Gastrocnemius medialis (tissue), 4 donors: ENCODE data around the gene CLIC1. TPM values are rescaled to one million over a fixed set of nuclear protein-coding genes. Genes with fewer than 3 reads are reported as not detected.

Experiments
- ATAC-seq, 2 donors: fragments of 150-250 bp; one replicate each; pipeline ENCODE4 v1.9.1; 2016
- DNase-seq, 2 donors: peaks; one replicate each; pipeline ENCODE4 v3.0.0-alpha.2; 2019
- H3K27ac ChIP-seq, 4 donors: fragments of 200-600 bp; sonication (generic); 1 replicate in 1 of 4; 2 replicates in 3 of 4; pipeline ENCODE4 v1.5.1; 2016 to 2018; ENCODE audit warnings: mild to moderate bottlenecking in 2 of 4, moderate library complexity in 1 of 4
- H3K27me3 ChIP-seq, 3 donors: fragments of 200-600 bp; sonication (generic) in 2 of 3; 1 replicate in 1 of 3; 2 replicates in 2 of 3; pipeline versions ENCODE4 v1.5.1 to v1.6.0; 2016 to 2019; ENCODE audit warnings: mild to moderate bottlenecking in 1 of 3, moderate library complexity in 1 of 3
- H3K36me3 ChIP-seq, 2 donors: fragments of 200-600 bp; sonication (generic) in 1 of 2; one replicate each; pipeline ENCODE4 v1.5.1; 2017 to 2018
- H3K4me1 ChIP-seq, 2 donors: fragments of 200-600 bp; sonication (generic) in 1 of 2; one replicate each; pipeline ENCODE4 v1.5.1; 2016 to 2017; ENCODE audit warnings: mild to moderate bottlenecking in 2 of 2
- H3K4me3 ChIP-seq, 4 donors: fragments of 200-600 bp; sonication (generic) in 3 of 4; 1 replicate in 1 of 4; 2 replicates in 3 of 4; pipeline ENCODE4 v1.5.1; 2016 to 2019; ENCODE audit warnings: mild to moderate bottlenecking in 2 of 4
- H3K9me3 ChIP-seq, 3 donors: fragments of 200-600 bp; sonication (generic) in 2 of 3; 1 replicate in 1 of 3; 2 replicates in 2 of 3; pipeline ENCODE4 v1.5.1; 2016 to 2019
- POLR2A ChIP-seq, 2 donors: fragments of 450-650 bp; IDR thresholded peaks; one replicate each; pipeline ENCODE4 v1.6.1; 2017; ENCODE audit warnings: antibody characterized with exemption in 2 of 2, mild to moderate bottlenecking in 2 of 2, moderate library complexity in 2 of 2
- in situ Hi-C, 4 donors: fragments of 200-750 bp; cut with MboI; loops; one replicate each; pipeline versions ENCODE4 v1.15.0 to v1.8.0; 2017; ENCODE audit warnings: low sequenced_read_pairs in 4 of 4
- intact Hi-C: fragments of 100-400 bp; cut with DNase I; formaldehyde crosslinking; loops from one replicate; pipeline ENCODE4 v1.15.1; 2023; ENCODE audit warnings: low total_unique reads
- total RNA-seq, 4 donors: library from RNA; depleted of rRNA; stranded (reverse); fragments of >200 nt; gene quantifications; one replicate each; pipeline versions ENCODE4 v1.1.0 to v1.2.3, GENCODE V29; 2016
- TF ChIP-seq, protein P1 (sequence below), 5 experiments: fragments of 450-650 bp in 3 of 5; fragments of 200-600 bp in 2 of 5; sonication (generic) in 2 of 5; IDR thresholded peaks in 4 of 5; conservative IDR thresholded peaks in 1 of 5; 1 replicate in 4 of 5; 2 replicates in 1 of 5; pipeline ENCODE4 v1.5.1; 2016 to 2019; ENCODE audit warnings: antibody characterized with exemption in 5 of 5, mild to moderate bottlenecking in 3 of 5, moderate library complexity in 3 of 5

Gene CLIC1
- total RNA-seq, 4 donors from 2014 or later: 20.9 to 41.3 (median 26.3) TPM

DNA sequence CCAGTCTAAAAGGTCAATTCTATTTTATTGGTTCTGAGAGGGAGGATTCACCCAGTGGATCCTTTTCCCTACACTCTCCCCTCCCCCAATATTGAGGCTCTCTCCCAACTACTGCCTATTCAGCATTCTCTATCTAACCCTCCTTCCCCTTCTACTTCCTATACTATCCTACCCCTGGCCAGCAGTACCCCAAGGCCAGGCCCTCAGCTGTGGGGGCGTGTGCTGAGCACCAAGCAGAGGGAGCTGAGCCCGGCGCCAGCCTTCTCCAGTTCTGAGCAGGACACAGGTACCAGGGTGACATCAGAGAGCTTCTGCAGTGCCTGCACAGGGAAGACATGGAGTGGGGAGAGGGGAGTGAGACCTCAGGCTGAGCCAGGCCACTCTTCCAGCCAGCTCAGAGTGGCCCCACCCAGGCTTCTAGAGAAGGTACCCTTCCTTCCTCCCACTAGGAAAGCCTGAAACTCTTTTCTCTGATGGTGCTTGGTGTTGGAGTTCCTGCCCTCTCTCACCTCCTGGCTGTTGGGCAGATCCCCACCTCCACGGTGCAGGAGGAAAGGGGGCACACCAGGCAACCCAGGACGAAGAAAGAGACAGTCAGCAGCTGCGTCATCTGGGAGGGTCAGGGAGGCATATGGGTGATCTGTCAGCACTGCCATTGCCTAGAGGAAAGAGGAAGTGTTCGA, 9.2 kb downstream of the CLIC1 start:
- ATAC-seq (no peak), DNase-seq (no peak)
- H3K36me3 ChIP-seq: no peaks in the 10 kb centered on the region
- intact Hi-C loops: no loop called here
- H3K27ac ChIP-seq: peak overlapping the region in 1 of 4 donors; percentile 88
- no peak overlapping the region for H3K4me3 ChIP-seq
- TF ChIP-seq POLR2A (IDR thresholded peaks at IDR 0.05): no peak
- TF ChIP-seq, protein P1, sequence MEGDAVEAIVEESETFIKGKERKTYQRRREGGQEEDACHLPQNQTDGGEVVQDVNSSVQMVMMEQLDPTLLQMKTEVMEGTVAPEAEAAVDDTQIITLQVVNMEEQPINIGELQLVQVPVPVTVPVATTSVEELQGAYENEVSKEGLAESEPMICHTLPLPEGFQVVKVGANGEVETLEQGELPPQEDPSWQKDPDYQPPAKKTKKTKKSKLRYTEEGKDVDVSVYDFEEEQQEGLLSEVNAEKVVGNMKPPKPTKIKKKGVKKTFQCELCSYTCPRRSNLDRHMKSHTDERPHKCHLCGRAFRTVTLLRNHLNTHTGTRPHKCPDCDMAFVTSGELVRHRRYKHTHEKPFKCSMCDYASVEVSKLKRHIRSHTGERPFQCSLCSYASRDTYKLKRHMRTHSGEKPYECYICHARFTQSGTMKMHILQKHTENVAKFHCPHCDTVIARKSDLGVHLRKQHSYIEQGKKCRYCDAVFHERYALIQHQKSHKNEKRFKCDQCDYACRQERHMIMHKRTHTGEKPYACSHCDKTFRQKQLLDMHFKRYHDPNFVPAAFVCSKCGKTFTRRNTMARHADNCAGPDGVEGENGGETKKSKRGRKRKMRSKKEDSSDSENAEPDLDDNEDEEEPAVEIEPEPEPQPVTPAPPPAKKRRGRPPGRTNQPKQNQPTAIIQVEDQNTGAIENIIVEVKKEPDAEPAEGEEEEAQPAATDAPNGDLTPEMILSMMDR (IDR thresholded peaks at IDR 0.05 in 4 of 5, conservative IDR thresholded peaks at IDR 0.05 in 1 of 5): no peak
- peaks cover 7 to 8% of the 10 kb centered on the region in 2 donors for H3K4me1 ChIP-seq
- peaks cover 0 to 3% (median 0%) of the 10 kb centered on the region in 3 donors for H3K27me3 ChIP-seq
- in situ Hi-C loops: no loop called here
- no peaks in the 10 kb centered on the region for H3K9me3 ChIP-seq

DNA sequence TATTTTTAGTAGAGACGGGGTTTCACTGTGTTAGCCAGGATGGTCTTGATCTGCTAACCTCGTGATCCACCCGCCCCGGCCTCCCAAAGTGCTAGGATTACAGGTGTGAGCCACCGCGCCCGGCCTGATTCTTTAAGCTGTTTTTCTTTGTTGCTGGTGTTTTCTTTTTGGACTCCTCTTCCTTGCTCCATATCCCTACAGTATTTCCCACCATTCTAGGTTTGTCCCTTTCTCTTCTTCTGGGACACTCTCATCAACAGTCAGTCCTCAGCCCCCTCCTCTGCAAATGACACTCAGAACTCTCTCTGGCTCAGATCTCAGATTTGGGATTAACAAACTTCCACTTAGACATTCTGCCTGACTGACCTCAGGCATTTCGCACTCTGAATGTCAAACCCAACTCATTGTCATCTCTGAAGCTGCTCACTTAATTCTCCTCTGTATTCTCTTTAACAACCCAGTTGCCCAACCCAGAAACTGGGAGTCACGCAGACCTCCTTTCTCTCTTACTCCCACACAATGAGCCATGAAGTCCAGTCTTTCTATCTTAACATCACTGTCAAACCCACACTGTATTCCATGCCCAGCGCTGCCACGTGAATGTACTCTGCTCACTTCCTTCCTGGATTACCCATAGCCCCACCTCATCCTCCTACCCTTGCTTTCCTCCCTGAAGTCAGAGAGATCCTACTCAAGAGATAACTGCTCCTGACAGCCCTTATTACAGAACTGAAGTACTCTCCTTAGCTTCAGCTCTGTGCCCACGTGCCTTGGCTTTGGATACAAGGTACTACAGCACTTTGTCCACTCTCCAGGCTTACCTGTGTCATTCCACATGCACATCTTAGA, 10.6 kb downstream of the CLIC1 start:
- Histone ChIP-seq H3K36me3 (no peaks in the 10 kb centered on the region), H3K27ac (no peak overlapping the region), H3K9me3 (no peaks in the 10 kb centered on the region), H3K4me3 (no peak overlapping the region), H3K27me3 (peaks cover 0 to 3% (median 0%) of the 10 kb centered on the region in 3 donors), H3K4me1 (peaks cover 7 to 8% of the 10 kb centered on the region in 2 donors)
- in situ Hi-C loops: no loop called here
- DNase-seq (no peak), ATAC-seq (no peak)
- intact Hi-C loops: no loop called here
- no peak for TF ChIP-seq POLR2A (IDR thresholded peaks at IDR 0.05)
- TF ChIP-seq, protein P1 (IDR thresholded peaks at IDR 0.05 in 4 of 5, conservative IDR thresholded peaks at IDR 0.05 in 1 of 5): no peak

DNA sequence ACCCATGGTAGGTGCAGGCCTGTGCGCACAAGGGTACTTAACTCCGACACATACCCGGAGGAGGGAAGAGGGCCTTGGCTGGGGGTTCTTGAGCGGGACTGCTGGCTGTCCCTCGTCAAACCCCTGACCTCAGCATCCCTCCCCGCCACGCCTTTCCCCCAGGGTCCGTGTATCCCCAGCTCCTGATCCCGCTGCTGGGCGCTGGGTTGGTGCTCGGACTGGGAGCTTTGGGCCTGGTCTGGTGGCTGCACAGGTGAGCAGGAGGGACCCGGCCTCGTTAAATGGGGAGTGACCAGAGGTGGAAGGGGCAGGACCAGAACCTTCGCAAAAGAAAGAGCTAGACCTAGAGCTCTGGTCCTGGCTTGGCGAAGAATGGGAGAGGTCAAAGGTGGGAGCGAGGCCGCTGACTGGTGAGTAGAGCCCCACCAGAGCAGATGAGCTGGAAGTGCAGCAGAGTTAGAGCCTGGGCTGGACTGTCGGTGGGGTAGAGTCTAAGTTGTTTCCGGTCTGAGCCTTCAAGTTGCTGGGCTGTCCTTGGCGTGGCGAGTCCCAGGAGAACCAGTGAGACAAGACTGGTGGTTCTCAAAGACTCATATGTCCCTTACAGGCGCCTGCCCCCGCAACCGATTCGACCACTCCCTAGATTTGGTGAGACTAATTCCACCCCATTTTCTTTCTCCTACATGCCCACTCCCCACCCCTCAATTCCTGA, 12.2 kb downstream of the CLIC1 start:
- no peaks in the 10 kb centered on the region for H3K27me3 ChIP-seq
- ATAC-seq (no peak), DNase-seq (no peak)
- H3K27ac ChIP-seq: no peak overlapping the region
- H3K9me3 ChIP-seq: no peaks in the 10 kb centered on the region
- peaks cover 4 to 5% of the 10 kb centered on the region in 2 donors for H3K4me1 ChIP-seq
- no peak overlapping the region for H3K4me3 ChIP-seq
- H3K36me3 ChIP-seq: no peaks in the 10 kb centered on the region
- in situ Hi-C loops (no loop called here), intact Hi-C loops (no loop called here)
- no peak for TF ChIP-seq POLR2A (IDR thresholded peaks at IDR 0.05)
- TF ChIP-seq, protein P1 (IDR thresholded peaks at IDR 0.05 in 4 of 5, conservative IDR thresholded peaks at IDR 0.05 in 1 of 5): no peak

DNA sequence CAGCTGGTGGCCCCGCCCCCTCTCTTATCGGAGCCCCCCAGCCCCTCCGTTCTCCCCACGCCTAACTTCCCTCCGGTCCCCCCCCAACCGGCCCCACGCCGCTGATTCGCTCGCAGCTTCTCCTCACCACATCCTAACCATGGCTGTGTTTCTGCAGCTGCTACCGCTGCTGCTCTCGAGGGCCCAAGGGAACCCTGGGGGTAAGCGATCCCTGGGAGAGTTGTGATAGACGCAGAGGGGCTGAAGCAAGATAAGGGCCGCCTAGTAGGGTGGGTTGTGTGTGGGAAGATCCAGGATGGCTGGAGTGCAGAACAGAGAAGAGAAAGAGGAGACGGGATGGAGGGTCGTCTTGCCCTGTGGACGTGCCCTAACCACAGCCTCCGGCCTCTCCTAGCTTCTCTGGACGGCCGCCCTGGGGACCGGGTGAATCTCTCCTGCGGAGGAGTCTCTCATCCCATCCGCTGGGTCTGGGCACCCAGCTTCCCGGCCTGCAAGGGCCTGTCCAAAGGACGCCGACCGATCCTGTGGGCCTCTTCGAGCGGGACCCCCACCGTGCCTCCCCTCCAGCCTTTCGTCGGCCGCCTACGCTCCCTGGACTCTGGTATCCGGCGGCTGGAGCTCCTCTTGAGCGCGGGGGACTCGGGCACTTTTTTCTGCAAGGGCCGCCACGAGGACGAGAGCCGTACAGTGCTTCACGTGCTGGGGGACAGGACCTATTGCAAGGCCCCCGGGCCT, 12.9 kb downstream of the CLIC1 start, which contains the start of gene MPIG6B:
Gene MPIG6B (plus strand): TSS at position 129 of the 735 bp plus-strand sequence. CDS start 11 bp downstream, at position 140.
- Histone ChIP-seq H3K9me3 (no peaks in the 10 kb centered on the region), H3K27ac (no peak within 1 kb of the TSS), H3K36me3 (no peaks in the 10 kb centered on the region), H3K27me3 (no peaks in the 10 kb centered on the region), H3K4me3 (no peak within 1 kb of the TSS), H3K4me1 (no peaks in the 10 kb centered on the region)
- DNase-seq: no peak
- ATAC-seq: no peak
- intact Hi-C loops: no loop called here
- in situ Hi-C loops: no loop called here
- no peak for TF ChIP-seq POLR2A (IDR thresholded peaks at IDR 0.05)
- TF ChIP-seq, protein P1 (IDR thresholded peaks at IDR 0.05 in 4 of 5, conservative IDR thresholded peaks at IDR 0.05 in 1 of 5): no peak
